GM23248 (cell line): Measurements from ENCODE around the gene SLIT3. TPM values are rescaled to one million over a fixed set of nuclear protein-coding genes. Genes with fewer than 3 reads are reported as not detected.
"Not testable (repeated sequence)": the region's sequence is repeated elsewhere in the genome, so short reads cannot be mapped to it uniquely, and the experiment has no call there.

Source experiments
- DNase-seq: peaks from one replicate; pipeline ENCODE4 v3.0.0-alpha.2; 2015
- H2AFZ ChIP-seq: fragments of 200-600 bp; sonication (generic); 2 replicates; pipeline ENCODE4 v1.6.1; 2016; ENCODE audit warnings: antibody characterized with exemption
- H3F3A ChIP-seq: fragments of 200-600 bp; sonication (generic); 2 replicates; pipeline ENCODE4 v1.6.1; 2016; ENCODE audit warnings: mild to moderate bottlenecking, antibody characterized with exemption, mixed run types; ENCODE audit not compliant: insufficient read depth
- H3K27ac ChIP-seq: fragments of 200-600 bp; sonication (generic); 2 replicates; pipeline ENCODE4 v1.5.1; 2016; ENCODE audit warnings: mild to moderate bottlenecking
- H3K27me3 ChIP-seq: fragments of 200-600 bp; sonication (generic); replicated peaks from 2 replicates; pipeline ENCODE4 v1.6.1; 2016; ENCODE audit warnings: mild to moderate bottlenecking; ENCODE audit not compliant: insufficient read depth
- H3K36me3 ChIP-seq: fragments of 200-600 bp; sonication (generic); 2 replicates; pipeline ENCODE4 v1.6.1; 2016; ENCODE audit warnings: low read depth, mild to moderate bottlenecking
- H3K4me1 ChIP-seq: fragments of 200-600 bp; sonication (generic); 2 replicates; pipeline ENCODE4 v1.6.1; 2016; ENCODE audit warnings: mild to moderate bottlenecking; ENCODE audit not compliant: insufficient read depth
- H3K4me2 ChIP-seq: fragments of 200-600 bp; sonication (generic); one replicate; pipeline ENCODE4 v1.6.1; 2016; ENCODE audit warnings: mild to moderate bottlenecking; ENCODE audit not compliant: unreplicated experiment
- H3K4me3 ChIP-seq: fragments of 200-600 bp; sonication (generic); 2 replicates; pipeline ENCODE4 v1.5.1; 2016; ENCODE audit warnings: mild to moderate bottlenecking
- H3K79me2 ChIP-seq: fragments of 200-600 bp; sonication (generic); 2 replicates; pipeline ENCODE4 v1.6.1; 2016; ENCODE audit warnings: mild to moderate bottlenecking; ENCODE audit not compliant: insufficient read depth
- H3K9ac ChIP-seq: fragments of 200-600 bp; sonication (generic); 2 replicates; pipeline ENCODE4 v1.6.1; 2016; ENCODE audit warnings: mild to moderate bottlenecking
- H3K9me2 ChIP-seq: fragments of 200-600 bp; sonication (generic); 2 replicates; pipeline ENCODE4 v1.6.1; 2016; ENCODE audit warnings: mixed run types, mild to moderate bottlenecking, moderate library complexity; ENCODE audit not compliant: insufficient read depth
- H3K9me3 ChIP-seq: fragments of 200-600 bp; sonication (generic); one replicate; pipeline ENCODE4 v1.6.1; 2017; ENCODE audit warnings: low read depth
- H4K20me1 ChIP-seq: fragments of 200-600 bp; sonication (generic); 2 replicates; pipeline ENCODE4 v1.6.0; 2016; ENCODE audit not compliant: insufficient read depth
- EZH2 ChIP-seq: fragments of 200-600 bp; sonication (generic); IDR thresholded peaks from 2 replicates; pipeline ENCODE4 v1.6.1; 2018; ENCODE audit warnings: antibody characterized with exemption, mild to moderate bottlenecking; ENCODE audit not compliant: insufficient read depth, poor library complexity, severe bottlenecking
- EZH2phosphoT487 ChIP-seq: fragments of 200-600 bp; sonication (generic); IDR thresholded peaks from 2 replicates; pipeline ENCODE4 v1.6.1; 2018; ENCODE audit warnings: antibody characterized with exemption, moderate library complexity, mild to moderate bottlenecking, low read depth; ENCODE audit not compliant: insufficient read depth
- WGBS, 2 experiments: methylation state at CpG; one replicate each; pipeline ENCODE4 v1.1.6; 2015 to 2017; ENCODE audit warnings: low lambda C conversion rate in 2 of 2, low coverage in 1 of 2; ENCODE audit errors: missing lambda C conversion rate in 2 of 2; 5-methylcytosine and 5-hydroxymethylcytosine counted together
- in situ Hi-C: fragments of 300-500 bp; cut with MboI; formaldehyde crosslinking; loops from 2 replicates; pipeline ENCODE4 v1.15.0; 2020
- polyA plus RNA-seq: library from polyadenylated mRNA; unstranded; fragments of >200 nt; fragmentation: Nextera tagmentation; extraction: Ambion mirVana; gene quantifications from 2 replicates; pipeline ENCODE4 v1.2.1, GENCODE V29; 2016
- total RNA-seq: library from RNA; depleted of rRNA; stranded (reverse); fragments of >200 nt; shearing (Covaris generic); gene quantifications from 2 replicates; pipeline ENCODE4 v1.2.3, GENCODE V29; 2014

Gene SLIT3
- total and polyA plus RNA-seq, 2 experiments from 2014 or later: 61.9 to 100 TPM

GRCh38 chr5:169112016-169112415, 188.9 kb downstream of the SLIT3 start:
- Histone ChIP-seq H3K79me2 (no peaks in the 10 kb centered on the region), H3K9ac (no peak overlapping the region), H3K27ac (no peak overlapping the region), H4K20me1 (no peaks in the 10 kb centered on the region), H3K36me3 (no peaks in the 10 kb centered on the region; the same call in 1 of the 2 replicates), H3K4me2 (no peak overlapping the region), H3K9me3 (no peaks in the 10 kb centered on the region), H3K27me3 (no peaks in the 10 kb centered on the region), H3K9me2 (no peaks in the 10 kb centered on the region), H3K4me3 (no peak overlapping the region), H3K4me1 (peaks cover 11% of the 10 kb centered on the region; the same call in 1 of the 2 replicates), H3F3A (no peaks in the 10 kb centered on the region), H2AFZ (no peak overlapping the region)
- 86 to 87% methylated on average over 4 to 5 of the region's 5 CpGs for WGBS, 2 experiments
- in situ Hi-C loops: no loop called here
- TF ChIP-seq EZH2 (no peak), EZH2phosphoT487 (no peak)
- DNase-seq: no peak

- no peak overlapping the region for H3K4me2 ChIP-seq
- H3K9me2 ChIP-seq: no peaks in the 10 kb centered on the region
- H3K9me3 ChIP-seq: no peaks in the 10 kb centered on the region
- TF ChIP-seq EZH2phosphoT487 (no peak), EZH2 (no peak)
- no peak overlapping the region for H3K27ac ChIP-seq
- 86% methylated on average over 10 of the region's 10 CpGs for WGBS, 2 experiments
- H3F3A ChIP-seq: no peaks in the 10 kb centered on the region
- H3K4me1 ChIP-seq: no peaks in the 10 kb centered on the region
- H3K9ac ChIP-seq: no peak overlapping the region
- H4K20me1 ChIP-seq: no peaks in the 10 kb centered on the region
- in situ Hi-C loops: no loop called here
- no peaks in the 10 kb centered on the region; the same call in 1 of the 2 replicates for H3K36me3 ChIP-seq
- H3K4me3 ChIP-seq: no peak overlapping the region
- no peaks in the 10 kb centered on the region for H3K27me3 ChIP-seq
- DNase-seq: no peak
- H3K79me2 ChIP-seq: no peaks in the 10 kb centered on the region
- H2AFZ ChIP-seq: no peak overlapping the region
Observed at GRCh38 chr5:169106911-169107706, 193.8 kb downstream of the SLIT3 start.

GRCh38 chr5:169105582-169105981, 195.4 kb downstream of the SLIT3 start:
- not testable (repeated sequence) for H3K36me3 ChIP-seq

GRCh38 chr5:169104937-169105494, 195.9 kb downstream of the SLIT3 start:
- DNase-seq: no peak
- peaks cover 12% of the 10 kb centered on the region for H3K4me1 ChIP-seq
- no peaks in the 10 kb centered on the region for H3K9me3 ChIP-seq
- WGBS, 2 experiments: 81 to 88% methylated on average over 15 of the region's 15 CpGs
- H3K27me3 ChIP-seq: no peaks in the 10 kb centered on the region
- H4K20me1 ChIP-seq: no peaks in the 10 kb centered on the region
- TF ChIP-seq EZH2 (no peak), EZH2phosphoT487 (no peak)
- 0 out of 2 replicates have a peak, but pooled peaks cover 6% of the 10 kb centered on the region for H3F3A ChIP-seq
- H2AFZ ChIP-seq: no peak overlapping the region
- no peaks in the 10 kb centered on the region for H3K9me2 ChIP-seq
- H3K27ac ChIP-seq: no peak overlapping the region
- in situ Hi-C loops: no loop called here
- H3K79me2 ChIP-seq: no peaks in the 10 kb centered on the region
- no peak overlapping the region for H3K4me2 ChIP-seq
- no peak overlapping the region for H3K9ac ChIP-seq
- H3K36me3 ChIP-seq: no peaks in the 10 kb centered on the region; the same call in 1 of the 2 replicates
- H3K4me3 ChIP-seq: no peak overlapping the region

More at GRCh38 chr5:169105582-169105981, 195.4 kb downstream of the SLIT3 start:
- H3K79me2 ChIP-seq, H3K27me3 ChIP-seq, H3F3A ChIP-seq, in situ Hi-C loops, H3K9me2 ChIP-seq, H3K4me1 ChIP-seq, H3K27ac ChIP-seq, H4K20me1 ChIP-seq, H3K4me2 ChIP-seq, H2AFZ ChIP-seq, H3K9ac ChIP-seq, H3K9me3 ChIP-seq, H3K4me3 ChIP-seq, DNase-seq: not testable (repeated sequence)
- WGBS, 2 experiments: 66 to 83% methylated on average over 2 of the region's 2 CpGs
